Umbilical cord (tissue), 2 donors: ENCODE measurements around the gene ZC2HC1C. TPM values are rescaled to one million over a fixed set of nuclear protein-coding genes. Genes with fewer than 3 reads are reported as not detected.

Experiments
- DNase-seq: peaks from one replicate; pipeline ENCODE4 v3.0.0-alpha.2; 2015; ENCODE audit warnings: low spot score
- total RNA-seq: library from RNA; depleted of rRNA; stranded (reverse); fragments of >200 nt; gene quantifications from one replicate; pipeline ENCODE4 v1.2.3, GENCODE V29; 2014; ENCODE audit warnings: low replicate concordance; ENCODE audit not compliant: insufficient read depth

Gene ZC2HC1C, protein sequence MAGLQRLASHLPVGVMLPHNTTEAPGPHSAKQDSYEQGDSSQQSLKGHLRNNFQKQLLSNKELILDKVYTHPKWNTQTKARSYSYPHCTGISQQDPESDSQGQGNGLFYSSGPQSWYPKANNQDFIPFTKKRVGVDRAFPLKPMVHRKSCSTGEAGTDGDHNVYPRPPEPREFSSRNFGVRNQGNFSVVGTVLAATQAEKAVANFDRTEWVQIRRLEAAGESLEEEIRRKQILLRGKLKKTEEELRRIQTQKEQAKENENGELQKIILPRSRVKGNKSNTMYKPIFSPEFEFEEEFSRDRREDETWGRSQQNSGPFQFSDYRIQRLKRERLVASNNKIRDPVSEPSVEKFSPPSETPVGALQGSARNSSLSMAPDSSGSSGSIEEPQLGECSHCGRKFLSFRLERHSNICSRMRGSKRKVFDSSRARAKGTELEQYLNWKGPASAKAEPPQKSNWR
- total RNA-seq: 0.48 TPM

GRCh38 chr14:75069121-75069810 is at the start of gene ZC2HC1C:
ZC2HC1C (plus strand) TSS chr14:75069641; CDS start chr14:75070574, 933 bp downstream.
- DNase-seq: peak; percentile 94

DNA sequence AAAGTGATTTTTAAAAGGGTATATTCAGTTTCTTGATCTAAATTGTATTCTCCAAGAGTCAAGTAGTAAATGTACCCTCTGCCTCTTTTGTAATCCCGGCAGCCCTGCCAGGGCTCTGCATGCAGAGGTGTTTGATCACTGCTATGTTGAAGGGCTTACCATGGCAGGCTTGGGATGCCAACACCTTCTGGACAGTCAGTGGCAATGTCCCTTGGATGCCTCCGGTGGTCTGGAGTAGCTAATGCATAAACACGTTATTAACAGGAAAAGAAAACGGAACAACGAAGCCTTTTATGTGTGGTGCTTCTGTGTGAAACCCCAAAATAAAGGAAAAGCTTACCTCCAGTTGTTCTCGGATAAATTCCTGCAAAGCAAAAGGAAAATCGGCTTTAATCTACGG is 46.8 kb upstream of the ZC2HC1C start:
- DNase-seq: no peak

DNA sequence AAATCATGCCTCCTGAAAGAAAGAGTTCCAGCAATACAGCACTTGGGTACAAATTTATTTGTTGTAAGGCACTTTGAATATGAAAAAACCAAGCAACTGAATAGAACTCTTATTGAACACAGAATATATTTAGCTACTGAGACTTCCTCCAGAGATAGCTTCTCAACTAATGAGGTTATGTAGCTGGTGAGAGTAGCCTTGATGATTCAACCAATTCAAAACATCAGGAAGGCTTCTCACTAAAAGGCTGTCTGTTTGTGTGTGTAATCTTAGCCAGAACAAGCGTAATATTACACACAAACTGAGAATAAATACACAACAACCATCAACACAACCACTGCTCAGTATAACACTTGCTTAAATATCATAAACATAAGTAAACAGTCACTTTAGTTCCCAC is 46.3 kb upstream of the ZC2HC1C start:
- no peak for DNase-seq

GRCh38 chr14:75025082-75025481 is 44.4 kb upstream of the ZC2HC1C start:
- no peak for DNase-seq

DNA sequence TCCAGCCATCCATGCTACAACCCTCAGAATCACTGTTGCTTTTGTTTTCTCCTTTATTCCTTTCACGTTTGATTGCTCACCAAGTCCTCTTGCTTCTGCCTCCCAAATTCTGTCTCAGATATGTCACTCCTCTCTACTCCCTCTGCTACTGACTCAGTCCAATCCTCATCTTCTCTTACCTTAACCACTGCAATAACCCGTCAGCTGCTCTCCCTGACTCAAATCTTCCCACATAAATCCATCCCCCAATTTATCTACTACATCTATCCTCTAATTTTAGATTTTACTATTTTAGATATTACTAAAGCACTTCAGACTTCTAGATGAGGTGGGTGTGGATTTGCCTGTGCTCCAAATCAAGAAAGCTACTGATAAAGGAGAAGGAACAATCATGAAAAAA is 43.6 kb upstream of the ZC2HC1C start:
- no peak for DNase-seq

DNA sequence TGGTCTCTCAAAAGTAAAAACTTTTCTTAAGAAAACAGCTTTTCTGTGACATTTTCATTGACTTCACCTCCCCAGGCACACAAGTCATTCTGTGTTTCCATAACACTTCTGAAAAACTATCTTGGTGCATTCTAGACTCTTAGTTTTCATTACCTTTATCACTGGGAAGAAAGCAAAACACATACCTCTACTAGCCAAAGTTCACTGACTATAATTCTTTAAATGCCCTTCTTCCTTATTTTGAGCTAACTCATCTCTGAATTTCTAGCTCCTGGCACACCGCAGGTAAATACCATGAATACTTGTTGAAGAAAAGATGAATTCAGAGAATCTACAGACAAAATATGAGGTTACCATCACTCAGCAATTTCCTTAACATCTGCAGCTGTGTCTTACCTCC is 39.3 kb upstream of the ZC2HC1C start:
- no peak for DNase-seq

- no peak for DNase-seq
Observed at GRCh38 chr14:75032939-75033338, 36.5 kb upstream of the ZC2HC1C start.

GRCh38 chr14:75040507-75040906 is 28.9 kb upstream of the ZC2HC1C start:
- no peak for DNase-seq

DNA sequence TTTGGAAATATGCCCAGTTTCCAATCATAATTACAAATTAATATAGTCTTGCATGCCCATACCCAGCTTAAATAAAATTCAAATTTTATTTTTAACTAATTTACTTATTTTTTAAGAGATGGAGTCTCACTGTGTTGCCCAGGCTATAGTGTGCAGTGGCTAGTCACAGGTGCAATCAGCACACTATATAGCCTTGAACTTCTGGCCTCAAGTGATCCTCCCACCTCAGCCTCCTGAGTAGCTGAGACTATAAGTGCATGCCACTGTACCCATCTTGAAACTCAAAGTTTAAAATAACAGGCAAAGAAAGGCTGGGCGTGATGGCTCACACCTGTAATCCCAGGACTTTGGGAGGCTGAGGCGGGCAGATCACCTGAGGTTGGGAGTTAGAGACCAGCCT is 28.5 kb upstream of the ZC2HC1C start:
- no peak for DNase-seq

- no peak for DNase-seq
Observed at GRCh38 chr14:75041613-75042012, 27.8 kb upstream of the ZC2HC1C start.

- DNase-seq: no peak
Observed at GRCh38 chr14:75042035-75042434, 27.4 kb upstream of the ZC2HC1C start.

- peak; percentile 43 for DNase-seq
Observed at GRCh38 chr14:75044322-75044721, 25.1 kb upstream of the ZC2HC1C start.

- peak; percentile 11 for DNase-seq
Observed at GRCh38 chr14:75044752-75045151, 24.7 kb upstream of the ZC2HC1C start.

DNA sequence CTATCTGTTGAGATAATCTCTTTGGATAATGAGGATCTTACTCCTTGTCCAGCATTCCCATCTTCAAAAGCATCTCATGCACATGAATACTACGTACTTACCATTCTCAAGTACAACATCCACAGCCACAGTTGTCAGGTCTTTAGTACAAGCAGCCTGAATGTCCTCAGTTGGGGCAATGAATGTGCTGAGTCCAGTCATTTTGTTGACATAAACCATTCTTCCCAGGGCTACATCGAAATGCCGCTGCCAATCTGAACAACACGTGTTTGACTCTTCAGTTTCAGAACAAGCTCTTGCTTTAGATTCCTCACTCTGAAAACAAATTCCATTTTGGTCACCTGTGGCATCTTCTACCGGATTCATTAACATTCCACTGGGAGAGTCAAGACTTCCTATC is 23.2 kb upstream of the ZC2HC1C start:
- DNase-seq: no peak

DNA sequence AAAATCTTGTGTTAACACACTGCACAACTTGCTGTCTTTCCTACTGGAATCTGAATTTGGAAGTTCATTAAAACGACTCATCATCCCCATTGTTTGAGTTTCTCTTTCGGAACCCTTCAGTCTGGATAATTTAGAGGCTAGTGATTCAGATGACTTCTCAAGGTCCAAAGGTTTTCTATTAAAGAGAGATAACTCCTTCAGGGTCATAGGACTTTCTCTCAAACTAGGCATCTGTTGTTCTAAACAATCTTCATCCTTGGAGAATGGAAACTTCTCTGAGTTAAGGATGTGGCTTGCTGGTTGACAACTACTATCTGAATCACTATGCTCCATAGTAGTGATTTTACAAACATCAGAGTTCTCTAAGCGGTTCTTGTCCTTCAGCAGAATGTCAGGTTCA is 22.5 kb upstream of the ZC2HC1C start:
- DNase-seq: no peak

GRCh38 chr14:75047506-75047905 is 21.9 kb upstream of the ZC2HC1C start:
- no peak for DNase-seq

- no peak for DNase-seq
Observed at GRCh38 chr14:75048101-75048500, 21.3 kb upstream of the ZC2HC1C start.

GRCh38 chr14:75049136-75049535 is 20.3 kb upstream of the ZC2HC1C start:
- no peak for DNase-seq

DNA sequence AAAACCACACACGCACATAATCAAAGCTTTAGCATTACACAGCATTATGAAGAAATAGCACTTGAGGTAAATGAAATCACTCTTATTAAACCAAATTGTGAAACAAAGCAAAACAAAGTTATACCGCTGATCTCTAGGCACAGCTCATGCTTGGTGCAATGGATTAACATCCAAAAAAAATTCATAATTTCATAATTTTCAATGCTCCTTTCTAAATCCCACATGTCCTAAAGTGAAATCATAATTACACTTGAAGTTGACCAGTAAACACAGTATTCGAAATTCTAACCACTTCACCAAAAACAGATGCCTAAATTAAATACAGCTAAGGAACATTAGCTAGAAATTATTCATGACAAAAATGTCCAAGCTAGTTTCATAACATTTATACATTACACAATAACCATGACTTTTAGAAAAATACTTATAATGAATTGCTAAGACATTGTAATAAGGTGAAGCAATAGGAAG is 19.7 kb upstream of the ZC2HC1C start:
- no peak for DNase-seq

- peak; percentile 89 for DNase-seq
Observed at GRCh38 chr14:75050852-75051555, 18.4 kb upstream of the ZC2HC1C start, which contains the start of gene MLH3. MLH3 (minus strand) TSS chr14:75051467; CDS start chr14:75049655, 1,812 bp downstream.

DNA sequence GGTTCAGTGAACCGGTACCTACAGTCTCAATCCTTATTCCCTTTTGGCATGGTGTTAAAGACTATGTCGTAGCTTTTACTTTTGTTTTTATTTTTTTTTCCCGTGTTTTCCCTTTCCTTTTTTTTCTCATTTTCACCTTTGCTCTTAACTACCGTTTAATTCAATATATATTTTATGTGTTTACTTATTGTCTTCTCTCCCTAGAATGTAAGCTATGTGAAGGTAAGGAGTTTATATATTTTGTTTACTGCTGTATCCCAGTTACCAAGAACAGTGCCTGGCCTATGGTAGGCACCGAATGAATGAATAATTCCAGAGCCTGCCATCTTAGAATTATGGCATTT is 17.9 kb upstream of the ZC2HC1C start:
- no peak for DNase-seq
